Mononuclear cell (primary cell): ENCODE measurements around the gene ADRA2B. TPM values are rescaled to one million over a fixed set of nuclear protein-coding genes. Genes with fewer than 3 reads are reported as not detected.

Experiments used
- H3K27me3 ChIP-seq: 2 replicates; pipeline ENCODE4 v1.6.0; 2011; ENCODE audit warnings: low read length, control low read depth; ENCODE audit not compliant: insufficient read depth
- H3K4me1 ChIP-seq: 2 replicates; pipeline ENCODE4 v1.5.1; 2011; ENCODE audit warnings: mild to moderate bottlenecking, low read length, control low read depth; ENCODE audit not compliant: insufficient read depth
- H3K4me3 ChIP-seq: 2 replicates; pipeline ENCODE4 v1.5.1; 2011; ENCODE audit warnings: mild to moderate bottlenecking, low read length, moderate library complexity
- H3K9me3 ChIP-seq: 2 replicates; pipeline ENCODE4 v1.5.1; 2011; ENCODE audit warnings: low read depth, mild to moderate bottlenecking, control low read depth, low read length
- total RNA-seq: library from RNA; depleted of rRNA; stranded (reverse); fragments of >200 nt; gene quantifications from one replicate; pipeline ENCODE4 v1.2.3, GENCODE V29; 2012

Gene ADRA2B
- total RNA-seq, 1 donor = 1.5 TPM

GRCh38 chr2:96108541-96109360, 7.6 kb downstream of the ADRA2B start:
- Histone ChIP-seq H3K4me3 (no peak overlapping the region), H3K27me3 (no peaks in the 10 kb centered on the region), H3K9me3 (no peaks in the 10 kb centered on the region), H3K4me1 (peaks cover under 1% of the 10 kb centered on the region)

GRCh38 chr2:96108151-96108540, 8.2 kb downstream of the ADRA2B start:
- H3K27me3 ChIP-seq = no peaks in the 10 kb centered on the region
- no peaks in the 10 kb centered on the region for H3K9me3 ChIP-seq
- H3K4me1 ChIP-seq = peaks cover 3% of the 10 kb centered on the region

DNA sequence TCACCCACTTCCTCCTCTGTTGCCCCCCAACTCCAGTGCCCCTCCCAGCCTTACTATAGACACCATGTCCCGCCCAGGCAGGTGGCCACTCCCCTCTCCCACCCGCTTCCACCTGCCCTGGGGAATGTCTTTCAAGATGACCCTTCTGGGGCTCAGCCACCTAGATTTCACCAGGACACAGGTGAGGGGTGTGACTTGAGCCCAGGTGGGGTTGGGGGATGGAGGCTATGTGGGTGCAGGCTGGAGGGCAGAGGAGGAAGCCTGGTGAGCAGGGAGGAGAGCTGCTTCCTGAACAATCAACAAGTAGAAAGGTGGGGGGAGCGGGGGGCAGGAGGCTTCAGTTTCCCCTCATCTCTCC, 8.7 kb downstream of the ADRA2B start:
- Histone ChIP-seq H3K9me3 (no peaks in the 10 kb centered on the region), H3K4me3 (no peak overlapping the region), H3K27me3 (no peaks in the 10 kb centered on the region), H3K4me1 (peaks cover 3% of the 10 kb centered on the region)

More at GRCh38 chr2:96108151-96108540, 8.2 kb downstream of the ADRA2B start:
- no peak overlapping the region for H3K4me3 ChIP-seq

DNA sequence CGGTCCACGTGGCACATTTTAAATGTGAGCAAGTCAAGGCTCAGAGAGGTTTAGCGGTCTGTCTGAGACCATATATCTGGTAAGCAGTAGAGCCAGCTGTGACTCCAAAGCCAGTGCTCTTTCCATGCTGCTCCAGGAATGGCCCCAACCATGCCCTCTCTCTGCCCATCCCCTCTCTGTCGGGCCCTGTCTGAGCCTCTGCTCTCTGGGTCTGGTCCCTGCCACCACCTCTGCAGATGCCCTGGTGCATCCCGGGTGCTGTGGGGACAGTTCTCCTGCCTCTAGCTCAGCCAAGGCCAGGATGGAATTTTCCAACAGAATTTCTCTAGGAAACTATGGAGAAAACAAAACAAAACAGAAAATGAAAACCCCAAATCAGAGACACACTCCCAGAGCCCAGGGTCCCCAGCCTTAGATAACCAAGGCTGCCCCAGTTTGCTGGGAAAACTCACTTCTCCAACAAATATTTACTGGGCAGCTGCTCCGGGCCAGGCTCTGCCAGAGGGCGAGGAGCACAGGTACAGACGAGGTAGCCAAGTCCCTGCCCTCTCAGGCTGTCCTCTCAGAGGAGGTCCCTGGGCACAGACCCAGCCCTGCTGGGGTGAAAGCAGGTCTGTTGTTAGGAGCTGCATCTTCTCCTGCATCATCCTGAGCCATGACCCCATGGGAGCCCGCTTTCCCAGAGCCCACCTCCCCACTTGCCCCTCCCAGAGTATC, 9.2 kb downstream of the ADRA2B start:
- Histone ChIP-seq H3K4me3 (no peak overlapping the region), H3K9me3 (no peaks in the 10 kb centered on the region), H3K27me3 (no peaks in the 10 kb centered on the region), H3K4me1 (peaks cover 3% of the 10 kb centered on the region)

DNA sequence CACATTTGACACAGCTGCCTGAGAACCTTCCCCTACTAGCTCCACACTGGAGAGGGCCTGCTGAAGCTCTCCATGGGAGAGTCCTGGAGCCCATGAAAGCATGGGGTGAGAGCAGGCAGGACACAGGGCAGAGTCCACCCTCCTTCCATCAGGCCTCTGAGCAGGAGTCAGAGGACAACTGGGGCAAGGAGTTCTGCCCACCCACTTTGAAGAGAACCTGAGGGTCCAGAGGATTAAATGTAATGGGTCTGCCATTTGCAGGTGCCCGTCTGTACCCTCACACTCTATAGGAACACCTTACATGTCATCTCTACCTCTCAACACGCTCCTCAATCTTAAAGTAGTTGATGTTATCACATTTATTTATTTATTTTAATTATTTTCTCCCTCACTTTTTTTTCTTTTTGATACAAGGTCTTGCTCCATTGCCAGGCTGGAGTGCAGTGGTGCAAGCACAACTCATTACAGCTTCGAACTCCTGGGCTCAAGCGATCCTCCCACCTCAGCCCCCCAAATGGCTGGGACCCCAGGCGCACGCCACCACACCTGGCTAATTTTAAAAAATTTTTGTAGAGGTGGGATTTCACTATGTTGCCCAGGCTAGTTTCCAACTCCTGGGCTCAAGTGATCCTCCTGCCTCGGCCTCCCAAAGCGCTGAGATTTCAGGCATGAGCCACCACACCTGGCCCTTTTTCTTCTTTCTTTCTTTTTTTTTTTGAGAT, 10.2 kb downstream of the ADRA2B start:
- Histone ChIP-seq H3K9me3 (no peaks in the 10 kb centered on the region), H3K4me3 (no peak overlapping the region), H3K27me3 (no peaks in the 10 kb centered on the region), H3K4me1 (peaks cover 3% of the 10 kb centered on the region)

DNA sequence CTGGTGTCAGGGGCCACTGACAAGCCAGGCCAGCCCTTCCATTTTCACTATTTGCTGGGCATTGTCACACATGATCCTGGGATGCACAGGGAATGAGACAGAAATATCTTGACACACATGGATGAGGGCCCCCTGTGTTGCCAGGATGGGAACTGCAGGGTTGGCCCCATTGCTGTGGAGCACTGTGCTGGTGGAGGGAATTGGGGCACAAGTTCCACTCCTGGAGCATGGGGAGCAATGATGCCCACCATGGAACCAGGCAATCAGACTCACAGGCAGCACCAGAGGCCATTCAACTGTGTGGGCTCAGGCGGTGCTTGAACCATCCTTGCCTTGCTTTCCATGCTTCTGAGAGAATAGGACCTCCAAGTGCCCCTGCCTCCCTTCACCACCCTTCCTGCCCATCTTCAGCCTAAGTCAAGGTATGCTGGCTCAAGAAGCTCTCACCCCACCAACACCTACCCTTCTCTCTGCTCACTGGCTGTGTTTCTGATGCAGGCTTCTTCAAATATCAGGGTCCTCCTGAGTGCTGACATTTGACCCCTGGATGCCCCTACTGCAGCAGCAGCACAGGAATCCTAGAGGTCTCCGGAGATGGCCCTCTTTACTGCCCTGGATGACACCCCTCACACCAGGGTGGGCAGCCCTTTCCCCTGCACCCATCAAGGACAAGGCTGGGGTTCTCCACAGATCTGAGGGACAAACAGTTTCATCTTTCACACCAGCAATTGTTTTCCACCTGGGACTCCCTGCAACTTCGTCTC, 11.0 kb downstream of the ADRA2B start:
- H3K27me3 ChIP-seq = no peaks in the 10 kb centered on the region
- H3K9me3 ChIP-seq = no peaks in the 10 kb centered on the region
- H3K4me3 ChIP-seq = no peak overlapping the region
- peaks cover 3% of the 10 kb centered on the region for H3K4me1 ChIP-seq

DNA sequence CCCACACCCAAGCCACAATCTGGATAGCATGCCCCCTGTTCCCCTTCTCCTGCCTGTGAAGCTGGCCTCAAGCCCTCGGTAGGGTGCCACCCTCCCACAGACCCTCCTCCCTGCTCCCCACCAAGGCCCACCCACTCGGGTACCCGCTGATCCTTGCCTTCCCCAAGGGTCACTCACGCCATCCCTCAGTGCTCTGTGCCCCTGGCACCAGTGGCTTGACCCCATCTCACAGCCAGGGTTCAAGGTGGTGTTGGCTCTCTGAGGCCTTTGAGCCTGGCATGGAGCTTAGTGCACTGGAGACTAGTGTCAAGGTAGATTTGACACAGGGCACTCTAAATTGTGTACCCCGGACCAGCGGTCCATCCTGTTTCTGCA, 11.9 kb downstream of the ADRA2B start:
- H3K27me3 ChIP-seq = no peaks in the 10 kb centered on the region
- no peak overlapping the region for H3K4me3 ChIP-seq
- H3K4me1 ChIP-seq = peaks cover 3% of the 10 kb centered on the region
- no peaks in the 10 kb centered on the region for H3K9me3 ChIP-seq

- peaks cover 3% of the 10 kb centered on the region for H3K4me1 ChIP-seq
- H3K27me3 ChIP-seq = no peaks in the 10 kb centered on the region
- H3K4me3 ChIP-seq = no peak overlapping the region
- no peaks in the 10 kb centered on the region for H3K9me3 ChIP-seq
Observed at GRCh38 chr2:96103761-96104486, 12.4 kb downstream of the ADRA2B start.

- no peaks in the 10 kb centered on the region for H3K27me3 ChIP-seq
- no peaks in the 10 kb centered on the region for H3K9me3 ChIP-seq
- peaks cover 3% of the 10 kb centered on the region for H3K4me1 ChIP-seq
- H3K4me3 ChIP-seq = no peak overlapping the region
Observed at GRCh38 chr2:96103187-96103601, 13.2 kb downstream of the ADRA2B start.

DNA sequence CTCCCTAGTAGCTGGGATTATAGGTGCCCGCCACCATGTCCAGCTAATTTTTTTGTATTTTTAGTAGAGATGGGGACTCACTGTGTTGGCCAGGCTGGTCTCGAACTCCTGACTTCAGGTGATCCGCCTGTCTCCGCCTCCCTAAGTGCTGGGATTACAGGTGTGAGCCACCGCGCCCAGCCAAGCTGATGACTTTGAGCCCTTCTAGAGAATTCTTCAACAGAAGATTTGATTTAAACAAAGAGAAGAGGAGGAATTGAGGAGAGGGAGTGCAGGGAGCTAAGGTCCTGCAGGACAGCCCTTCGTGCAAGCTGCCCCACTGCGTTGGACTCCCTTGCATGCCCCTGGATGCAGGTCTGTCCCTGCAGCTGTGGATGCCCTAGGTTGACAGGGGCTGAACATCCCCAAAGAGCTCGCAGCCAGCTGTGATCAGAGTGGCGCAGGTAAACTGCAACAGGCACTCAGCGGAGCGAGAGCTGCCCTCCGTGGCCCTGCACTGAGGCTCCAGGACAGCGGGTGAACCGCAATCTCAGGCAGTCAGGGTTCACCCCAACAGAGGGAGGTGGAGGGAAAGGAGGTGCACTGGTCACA, 13.7 kb downstream of the ADRA2B start:
- H3K4me1 ChIP-seq = peaks cover 3% of the 10 kb centered on the region
- no peaks in the 10 kb centered on the region for H3K9me3 ChIP-seq
- H3K4me3 ChIP-seq = no peak overlapping the region
- H3K27me3 ChIP-seq = no peaks in the 10 kb centered on the region

GRCh38 chr2:96100893-96101304, 15.5 kb downstream of the ADRA2B start:
- Histone ChIP-seq H3K9me3 (no peaks in the 10 kb centered on the region), H3K4me1 (peaks cover 3% of the 10 kb centered on the region), H3K27me3 (no peaks in the 10 kb centered on the region), H3K4me3 (no peak overlapping the region)

- no peaks in the 10 kb centered on the region for H3K27me3 ChIP-seq
- no peak overlapping the region for H3K4me3 ChIP-seq
- H3K4me1 ChIP-seq = peaks cover 3% of the 10 kb centered on the region
- no peaks in the 10 kb centered on the region for H3K9me3 ChIP-seq
Observed at GRCh38 chr2:96099861-96100798, 16.2 kb downstream of the ADRA2B start.

GRCh38 chr2:96098900-96099590, 17.3 kb downstream of the ADRA2B start:
- H3K4me1 ChIP-seq = peaks cover 3% of the 10 kb centered on the region
- no peaks in the 10 kb centered on the region for H3K9me3 ChIP-seq
- H3K4me3 ChIP-seq = no peak overlapping the region
- no peaks in the 10 kb centered on the region for H3K27me3 ChIP-seq
